GM21528 (cell line): Measurements from ENCODE around the gene TXNRD2.
A peak's percentile ranks its signal among the peaks of the same experiment; 100 is the strongest.

Experiments
- ATAC-seq: cut with Tn5 transposase; IDR thresholded peaks from one replicate; pipeline ENCODE4 v1.9.1; 2021; ENCODE audit warnings: mild to moderate bottlenecking, moderate library complexity; ENCODE audit not compliant: unreplicated experiment, low FRiP score

The TXNRD2 gene

GRCh38 chr22:19868773-19869471, 72.7 kb downstream of the TXNRD2 start:
- ATAC-seq: no peak

DNA sequence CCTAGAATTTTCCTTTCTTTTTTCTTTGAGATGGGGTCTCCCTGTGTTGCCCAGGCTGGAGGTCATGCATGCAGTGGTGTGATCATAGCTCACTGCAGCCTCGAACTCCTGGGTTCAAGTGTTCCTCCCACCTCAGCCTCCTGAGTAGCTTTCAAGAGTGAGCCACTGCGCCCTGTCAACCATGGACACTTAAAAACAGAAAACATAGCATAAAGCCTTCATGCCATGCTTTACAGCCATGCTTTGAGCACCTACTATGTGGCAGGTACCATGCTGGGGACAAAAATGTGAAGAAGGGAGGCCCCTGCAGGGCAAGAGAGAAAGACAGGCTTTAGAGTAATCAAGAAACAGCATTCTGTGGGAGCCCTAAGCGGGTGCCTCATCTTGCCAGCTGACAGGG, 73.3 kb downstream of the TXNRD2 start:
- ATAC-seq: no peak

DNA sequence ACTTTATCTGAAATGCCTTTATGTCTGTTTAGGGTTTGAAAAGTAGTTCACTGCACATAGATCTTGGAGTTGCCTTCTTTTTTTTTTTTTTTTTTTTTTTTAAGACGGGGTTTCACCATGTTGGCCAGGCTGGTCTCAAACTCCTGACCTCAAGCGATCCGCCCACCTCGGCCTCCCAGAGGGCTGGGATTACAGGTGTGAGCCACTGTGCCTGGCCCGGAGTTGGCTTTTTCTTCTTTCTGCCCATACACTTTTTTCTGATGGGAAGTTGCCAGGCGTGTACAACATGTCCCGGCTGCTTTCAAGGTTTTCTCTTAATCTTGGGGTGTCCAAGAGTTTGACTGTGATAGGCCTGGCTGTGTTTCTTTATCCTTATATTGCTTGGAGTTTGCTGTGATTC, 74.0 kb downstream of the TXNRD2 start:
- no peak for ATAC-seq

GRCh38 chr22:19866665-19867009, 75.0 kb downstream of the TXNRD2 start:
- ATAC-seq: no peak

GRCh38 chr22:19865141-19865829, 76.3 kb downstream of the TXNRD2 start:
- no peak for ATAC-seq

GRCh38 chr22:19864538-19865106, 77.0 kb downstream of the TXNRD2 start:
- no peak for ATAC-seq

DNA sequence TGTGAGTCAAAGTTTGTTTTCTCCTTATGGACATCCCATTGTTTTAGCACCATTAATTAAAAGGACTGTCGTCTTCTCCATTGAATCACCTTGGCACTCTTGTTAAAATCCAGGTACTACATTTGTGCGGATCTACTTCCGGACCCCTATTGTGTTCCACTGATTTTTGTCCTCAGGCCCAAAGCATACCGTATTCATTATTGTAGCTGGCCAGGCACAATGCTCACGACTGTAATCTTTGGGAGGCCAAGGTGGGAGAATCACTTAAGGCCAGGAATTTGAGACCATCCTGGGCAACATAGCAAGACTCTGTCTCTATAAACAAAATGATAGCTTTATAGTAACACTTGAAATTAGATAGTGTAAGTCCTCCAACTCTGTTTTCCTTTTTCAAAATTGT, 78.0 kb downstream of the TXNRD2 start:
- no peak for ATAC-seq

- ATAC-seq: no peak
Observed at GRCh38 chr22:19862619-19863246, 78.9 kb downstream of the TXNRD2 start.

DNA sequence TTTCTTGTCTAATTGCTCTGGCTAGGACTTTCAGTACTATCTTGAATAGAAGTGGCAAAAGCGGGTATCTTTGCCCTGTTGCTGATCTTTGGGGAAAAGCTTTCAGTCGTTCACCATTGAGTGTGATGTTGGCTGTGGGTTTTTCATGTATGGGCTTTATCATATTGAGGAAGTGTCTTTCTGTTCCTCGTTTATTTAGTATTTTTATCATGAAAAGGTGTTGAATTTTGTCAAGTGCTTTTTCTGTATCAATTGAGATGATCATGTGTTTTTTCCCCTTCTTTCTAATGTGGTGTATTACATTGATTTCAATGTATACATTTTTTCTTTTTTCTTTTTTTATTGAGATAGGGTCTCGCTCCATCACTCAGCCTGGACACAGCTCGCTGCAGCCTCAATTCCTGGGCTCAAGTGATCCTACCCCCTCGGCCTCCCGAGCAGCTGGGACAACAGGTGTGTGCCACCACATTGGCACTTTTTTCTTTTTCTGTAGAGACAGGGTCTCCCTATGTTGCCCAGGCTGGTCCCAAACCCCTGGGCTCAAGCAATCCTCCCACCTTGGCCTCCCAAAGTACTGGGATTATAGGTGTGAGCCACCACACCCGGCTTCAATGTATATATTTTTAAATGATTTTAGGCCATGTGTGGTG, 81.6 kb downstream of the TXNRD2 start:
- no peak for ATAC-seq

DNA sequence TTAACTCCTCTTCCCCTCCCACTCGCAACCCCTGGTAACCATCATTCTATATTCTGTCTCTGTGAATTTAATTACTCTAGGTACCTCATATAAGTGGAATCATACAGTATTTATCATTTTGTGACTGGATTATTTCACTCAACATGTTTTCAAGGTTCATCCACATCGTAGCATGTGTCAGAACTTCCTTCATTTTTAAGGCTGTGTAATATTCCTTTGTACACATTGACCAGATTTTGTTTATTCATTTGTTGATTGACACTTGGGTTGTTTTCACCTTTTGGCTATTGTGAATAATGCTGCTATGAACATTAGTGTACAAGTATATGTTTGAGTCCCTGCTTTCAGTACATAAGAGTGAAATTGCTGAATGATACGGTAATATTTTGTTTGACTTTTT, 84.2 kb downstream of the TXNRD2 start:
- ATAC-seq: no peak

DNA sequence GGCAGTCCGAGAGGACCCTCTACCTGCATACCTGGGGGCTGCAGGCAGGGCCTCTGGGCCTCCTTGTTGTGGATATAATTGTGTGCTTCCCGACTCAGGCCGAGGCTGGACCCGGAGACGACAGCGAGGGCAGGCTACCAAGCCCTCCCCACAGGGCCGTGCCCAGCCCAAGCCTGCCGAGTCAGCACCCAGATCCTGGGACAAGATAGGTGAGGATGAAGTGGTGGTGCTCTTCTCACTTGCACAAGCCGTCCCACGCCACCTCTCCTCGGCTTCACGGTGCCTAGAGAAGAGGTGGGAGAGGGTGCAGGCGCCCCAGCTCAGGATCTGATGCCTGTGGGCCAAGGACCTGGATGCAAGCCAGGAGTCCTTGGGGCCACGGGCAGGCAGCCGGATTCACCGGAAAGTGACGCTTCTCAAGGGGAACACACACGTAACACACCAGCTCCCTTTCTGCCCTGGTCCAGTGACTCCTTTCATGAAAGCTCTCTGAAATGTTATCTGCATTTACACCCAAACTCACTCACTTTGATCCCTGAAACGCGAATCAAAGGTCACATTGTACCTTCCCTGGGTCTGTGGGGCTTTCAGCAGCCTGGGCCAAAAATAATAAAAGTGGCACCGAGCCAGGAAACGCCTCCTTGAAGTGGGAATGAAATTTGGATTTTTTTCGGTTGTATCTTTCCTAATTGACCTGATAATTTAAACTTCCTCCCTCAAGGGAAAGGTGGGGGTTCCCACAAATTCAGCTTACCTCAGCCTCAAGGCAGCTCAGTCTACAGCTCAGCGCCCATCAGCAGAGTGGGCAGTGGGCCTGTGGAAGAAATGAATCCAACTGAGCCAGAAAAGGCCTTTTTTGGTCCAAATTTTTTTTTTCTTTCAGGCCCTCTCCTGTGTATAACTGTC, 85.9 kb downstream of the TXNRD2 start:
- peak; percentile 29 for ATAC-seq

DNA sequence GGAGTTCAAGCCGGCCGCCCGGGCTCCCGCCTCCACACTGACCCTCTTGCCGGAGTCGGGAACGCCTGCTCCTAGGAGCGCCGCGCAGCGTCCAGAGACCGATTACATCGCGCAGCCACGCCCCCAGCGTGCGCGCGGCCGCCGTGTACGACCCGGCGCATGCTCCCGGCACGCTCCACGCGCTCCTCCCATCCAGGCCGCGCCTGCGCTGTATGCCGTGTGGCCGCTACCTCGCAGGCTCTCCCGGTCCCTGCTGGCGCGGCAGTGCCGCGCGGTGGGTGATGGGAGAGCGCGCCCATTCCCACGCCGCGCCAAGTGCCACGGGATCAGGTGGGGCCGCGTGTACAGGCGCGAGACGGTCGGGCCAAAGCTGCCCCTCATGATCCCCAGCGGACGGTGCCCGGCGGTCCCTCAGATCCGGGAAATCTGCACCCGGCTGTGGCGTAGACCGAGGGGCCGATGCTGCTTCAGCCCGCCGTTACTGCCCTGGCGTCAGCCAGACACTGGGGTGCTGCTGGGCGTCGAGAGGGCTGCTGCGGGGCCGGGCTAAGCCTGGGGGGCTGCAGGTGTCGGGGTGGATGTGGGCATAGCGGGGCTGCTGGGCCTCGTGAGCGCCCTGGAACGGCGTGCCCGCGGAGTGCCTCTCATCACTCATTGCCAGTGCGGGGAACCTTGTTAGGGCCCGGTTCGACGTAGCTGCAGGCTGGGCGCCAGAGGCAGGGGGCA, 86.7 kb downstream of the TXNRD2 start, which contains the start of the genes GNB1L and RTL10:
Gene GNB1L, minus strand, starts transcription at position 97 of the 726 bp plus-strand sequence. CDS start 33,519 bp downstream, outside the sequence.
Gene RTL10, minus strand, starts transcription at position 97 of the 726 bp plus-strand sequence. CDS start 2,613 bp downstream, outside the sequence.
- ATAC-seq: peak; percentile 70

DNA sequence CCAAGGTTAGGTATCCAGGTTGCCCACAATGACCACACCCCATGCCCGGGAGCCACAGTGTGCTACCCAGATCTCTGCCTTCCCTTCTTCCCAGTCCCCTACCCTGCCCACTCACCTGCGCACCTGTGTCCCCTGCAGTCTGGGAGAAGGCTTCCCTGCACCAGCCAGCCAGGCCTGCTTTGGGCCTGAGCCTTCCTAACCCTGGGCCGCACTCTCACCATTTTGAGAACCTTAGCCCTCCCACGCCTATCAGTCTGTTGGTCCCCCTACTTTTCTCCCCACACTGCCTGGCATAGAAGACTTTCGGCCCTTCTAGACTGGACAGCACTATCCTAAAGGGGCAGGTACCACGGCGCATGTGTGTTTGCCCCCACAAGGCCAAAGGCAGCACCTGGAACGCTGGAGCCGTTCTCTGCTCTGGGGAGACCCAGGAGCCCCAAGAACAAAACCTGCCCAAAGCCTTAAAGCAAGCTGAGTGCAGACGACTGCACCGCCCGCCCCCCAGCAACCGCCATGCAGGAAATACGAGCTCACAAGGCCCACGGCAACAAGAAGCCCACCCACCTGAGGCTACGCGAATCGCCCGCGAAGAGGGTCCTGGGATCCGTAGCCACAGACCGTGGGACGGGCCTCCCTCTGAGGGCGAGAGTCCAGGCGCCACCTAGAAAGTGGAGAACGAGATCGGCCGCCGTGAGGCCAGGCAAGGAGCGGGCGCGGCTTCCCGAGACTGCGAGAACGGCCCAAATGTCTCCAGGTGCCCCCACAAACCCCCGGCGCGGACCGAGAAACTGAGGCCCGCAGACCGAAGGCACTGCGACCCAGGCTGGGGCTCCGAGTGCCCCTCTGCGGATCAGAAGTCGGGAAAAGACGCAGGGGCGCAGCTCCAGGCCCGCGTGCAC, 87.5 kb downstream of the TXNRD2 start:
- peak; percentile 13 for ATAC-seq

DNA sequence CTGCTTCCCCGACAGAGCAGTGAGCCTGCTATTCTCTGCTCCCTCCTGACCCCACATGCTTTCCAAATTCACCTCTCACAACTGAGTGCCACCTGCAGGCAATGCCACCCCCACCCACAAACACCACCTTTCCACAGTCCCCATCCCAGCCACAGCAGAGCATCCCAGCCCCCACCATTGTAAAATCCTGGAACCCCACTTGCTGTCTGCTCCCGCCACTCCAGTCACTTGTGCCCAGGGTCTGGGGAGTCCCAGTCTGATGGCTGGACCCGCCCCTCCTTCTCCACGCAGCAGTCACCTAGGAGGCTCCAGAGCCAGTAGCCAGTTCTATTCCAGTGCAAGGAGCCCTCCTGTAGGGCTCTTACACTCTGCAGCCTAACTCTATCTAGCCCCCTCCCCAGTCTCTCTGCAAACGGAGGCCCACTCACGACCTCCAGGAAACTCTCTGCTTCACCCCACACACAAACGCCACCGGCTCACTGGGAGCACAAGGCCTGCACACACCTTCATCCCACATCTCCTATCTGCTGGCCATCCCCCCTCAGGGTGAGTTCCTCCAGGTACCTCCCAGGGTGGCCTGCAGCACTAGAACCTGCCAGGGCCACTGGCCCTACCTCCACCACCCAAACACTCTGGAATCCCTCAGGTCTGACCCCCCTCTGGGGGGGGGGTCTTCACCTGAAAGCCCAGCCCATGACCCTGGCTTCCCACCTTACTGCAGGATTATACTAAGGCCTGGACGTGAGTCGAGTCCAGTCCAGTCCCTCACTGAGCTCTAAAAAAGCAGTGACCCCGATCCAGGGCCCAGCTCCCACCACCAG, 88.3 kb downstream of the TXNRD2 start:
- ATAC-seq: no peak

DNA sequence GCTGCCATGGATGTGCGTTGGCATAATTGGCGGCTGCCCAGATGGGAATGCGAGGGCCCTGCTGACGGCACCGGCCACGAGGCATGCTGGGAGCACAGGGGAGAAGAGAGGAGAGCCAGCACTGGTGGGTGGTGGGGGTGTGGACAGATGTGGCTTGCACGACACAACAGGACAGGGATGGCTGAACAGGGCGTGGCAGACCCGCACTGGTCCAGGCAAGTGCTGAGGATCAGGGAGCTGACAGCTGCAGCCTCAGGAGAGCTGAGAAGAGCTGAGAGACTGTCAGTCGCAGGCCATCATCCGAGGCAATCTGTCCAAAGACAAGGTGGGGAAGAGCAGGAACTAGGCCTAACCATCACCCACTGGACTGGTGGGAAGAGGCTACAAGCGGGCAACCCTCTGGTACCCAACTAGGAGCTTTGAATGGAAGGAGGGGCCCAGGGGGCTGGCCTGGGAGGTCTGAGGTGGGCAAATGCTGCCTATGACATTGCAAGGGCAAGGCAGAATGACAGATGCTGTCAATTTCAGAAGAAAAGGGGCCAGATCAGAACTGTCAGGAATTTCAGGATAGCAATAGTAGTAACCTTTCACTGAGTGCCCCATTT, 89.3 kb downstream of the TXNRD2 start:
- no peak for ATAC-seq

GRCh38 chr22:19851291-19852176, 90.1 kb downstream of the TXNRD2 start:
- no peak for ATAC-seq
